HL-60 (cell line): ENCODE results near the gene CDK8.
A peak's percentile ranks its signal among the peaks of the same experiment; 100 is the strongest.

Experiments
- DNase-seq, 2 experiments: peaks; one replicate each; pipeline ENCODE4 v3.0.0-alpha.2; 2010 to 2020; ENCODE audit warnings: low read depth in 1 of 2, low spot score in 1 of 2
- H3K27ac ChIP-seq: fragments of 250-450 bp; sonication (Bioruptor Pico); replicated peaks from 2 replicates; pipeline ENCODE4 v1.5.1; 2020; ENCODE audit warnings: mild to moderate bottlenecking, moderate library complexity
- H3K27me3 ChIP-seq: fragments of 250-450 bp; sonication (Bioruptor Pico); 2 replicates; pipeline ENCODE4 v1.5.1; 2021; ENCODE audit warnings: mild to moderate bottlenecking, moderate library complexity; ENCODE audit not compliant: insufficient read depth, poor library complexity, severe bottlenecking
- H3K4me3 ChIP-seq: replicated peaks from 2 replicates; pipeline ENCODE4 v1.5.1; 2011; ENCODE audit warnings: mild to moderate bottlenecking, control low read depth, low read length; ENCODE audit not compliant: insufficient read depth
- CTCF ChIP-seq: IDR thresholded peaks from one replicate; pipeline ENCODE4 v1.5.1; 2011; ENCODE audit warnings: low read length, control low read depth, inconsistent platforms; ENCODE audit not compliant: insufficient read depth
- GABPA ChIP-seq: IDR thresholded peaks from 2 replicates; pipeline ENCODE4 v1.6.1; 2012; ENCODE audit warnings: low read depth
- POLR2AphosphoS5 ChIP-seq: IDR thresholded peaks from 2 replicates; pipeline ENCODE4 v1.6.1; 2012; ENCODE audit warnings: low read depth
- REST ChIP-seq: IDR thresholded peaks from 2 replicates; pipeline ENCODE4 v1.6.1; 2012; ENCODE audit warnings: low read depth; ENCODE audit not compliant: insufficient replicate concordance
- SPI1 ChIP-seq: IDR thresholded peaks from 2 replicates; pipeline ENCODE4 v1.6.1; 2012; ENCODE audit warnings: low read depth, mild to moderate bottlenecking, borderline replicate concordance

The CDK8 gene

GRCh38 chr13:26216042-26216441, 37.9 kb upstream of the CDK8 start:
- no peak overlapping the region for H3K27ac ChIP-seq
- no peak overlapping the region for H3K4me3 ChIP-seq
- TF ChIP-seq SPI1, result no peak
- no peak for TF ChIP-seq GABPA
- TF ChIP-seq REST, result no peak
- TF ChIP-seq POLR2AphosphoS5, result no peak
- no peak for TF ChIP-seq CTCF
- no peak for DNase-seq
- no peaks in the 10 kb centered on the region for H3K27me3 ChIP-seq

GRCh38 chr13:26219726-26220125, 34.2 kb upstream of the CDK8 start:
- H3K27ac ChIP-seq, result no peak overlapping the region
- TF ChIP-seq GABPA, result no peak
- TF ChIP-seq CTCF, result no peak
- no peak for TF ChIP-seq REST
- no peak for TF ChIP-seq SPI1
- no peak for TF ChIP-seq POLR2AphosphoS5

GRCh38 chr13:26220575-26220974, 33.4 kb upstream of the CDK8 start:
- TF ChIP-seq SPI1, result no peak
- TF ChIP-seq POLR2AphosphoS5, result no peak
- no peak for TF ChIP-seq GABPA
- no peak for TF ChIP-seq CTCF
- TF ChIP-seq REST, result no peak
- Histone ChIP-seq H3K4me3 (peak overlapping the region; percentile 63), H3K27me3 (no peaks in the 10 kb centered on the region), H3K27ac (peak overlapping the region; percentile 98; the same call in 1 of the 2 replicates)
- DNase-seq, result no peak

More at GRCh38 chr13:26219726-26220125, 34.2 kb upstream of the CDK8 start:
- DNase-seq, result no peak
- no peak overlapping the region for H3K4me3 ChIP-seq
- no peaks in the 10 kb centered on the region for H3K27me3 ChIP-seq
